GM19468 (cell line): ENCODE measurements around the gene PLPP2.

Source experiments
- ATAC-seq: cut with Tn5 transposase; IDR thresholded peaks from one replicate; pipeline ENCODE4 v1.9.1; 2021; ENCODE audit warnings: mild to moderate bottlenecking, moderate library complexity, moderate number of reproducible peaks; ENCODE audit not compliant: unreplicated experiment; ENCODE audit errors: extremely low read depth

PLPP2 gene

DNA sequence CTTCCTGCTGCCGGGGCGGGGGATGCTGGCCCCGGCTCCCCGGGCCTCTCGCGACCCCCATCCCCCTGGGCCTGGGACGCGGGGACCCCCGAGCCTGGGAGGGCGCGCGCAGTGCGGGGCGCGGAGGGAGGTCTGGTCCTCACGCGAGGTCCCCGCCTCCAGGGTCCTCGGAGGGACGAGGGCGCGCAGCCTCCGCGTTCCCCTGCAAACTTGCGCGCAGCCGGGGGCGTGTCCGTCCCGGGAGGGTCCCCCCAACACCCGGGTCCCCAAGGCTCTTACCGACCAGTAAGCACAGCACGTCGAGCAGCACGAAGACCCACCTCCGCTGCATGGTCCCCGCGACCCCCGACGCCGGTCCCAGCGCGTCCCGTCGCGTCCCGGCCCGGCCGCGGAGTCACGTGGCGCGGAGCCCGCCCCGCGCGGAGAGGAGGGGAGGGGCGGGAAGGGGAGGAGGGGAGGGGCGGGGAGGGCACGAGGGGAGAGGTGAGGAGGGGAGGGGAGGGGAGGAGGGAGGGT lies at the start of gene PLPP2:
TSS of gene PLPP2 (minus strand) at position 398 of the 516 bp plus-strand sequence. CDS start at position 331, 67 bp downstream.
- no peak for ATAC-seq

DNA sequence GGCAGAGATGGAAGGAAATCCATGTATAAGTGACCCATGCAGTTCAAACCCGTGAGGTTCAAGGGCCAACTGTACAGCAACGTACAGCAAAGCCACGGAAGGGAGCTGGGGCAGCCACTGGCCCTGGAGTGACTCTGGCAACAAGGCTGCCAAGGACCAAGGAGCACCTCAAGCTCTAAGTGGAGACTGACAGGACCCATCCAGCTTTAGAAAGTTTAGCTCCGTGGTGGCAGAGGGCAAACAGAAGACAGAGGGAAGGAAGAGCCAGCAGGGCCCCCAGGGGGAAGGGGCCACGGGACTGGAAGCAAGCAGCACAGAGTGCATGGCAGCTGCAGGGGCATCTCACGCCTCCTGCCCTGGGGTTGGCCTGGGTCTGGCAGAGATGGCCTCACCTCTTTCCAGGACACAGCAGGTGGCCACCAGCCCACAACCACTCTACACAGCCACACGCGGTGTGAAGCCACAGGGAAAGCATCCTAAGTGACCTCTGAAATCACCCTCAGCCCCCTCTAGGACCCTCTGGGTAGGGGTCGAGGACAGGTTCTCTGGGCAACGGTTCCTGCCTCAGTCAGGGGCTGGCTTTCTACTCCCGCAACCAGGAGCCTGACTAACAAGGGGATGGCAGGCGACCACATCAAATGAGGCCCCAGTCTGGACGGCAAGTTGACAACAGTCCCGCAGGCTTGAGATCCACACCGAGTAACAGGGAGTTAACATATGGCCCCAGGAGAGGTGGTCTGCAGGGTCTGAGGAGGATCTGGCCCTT lies 49.6 kb upstream of the PLPP2 start:
- ATAC-seq: no peak

- ATAC-seq: no peak
Measured at GRCh38 chr19:339262-339887, 48.2 kb upstream of the PLPP2 start.

GRCh38 chr19:338421-338820 lies 47.2 kb upstream of the PLPP2 start:
- no peak for ATAC-seq

DNA sequence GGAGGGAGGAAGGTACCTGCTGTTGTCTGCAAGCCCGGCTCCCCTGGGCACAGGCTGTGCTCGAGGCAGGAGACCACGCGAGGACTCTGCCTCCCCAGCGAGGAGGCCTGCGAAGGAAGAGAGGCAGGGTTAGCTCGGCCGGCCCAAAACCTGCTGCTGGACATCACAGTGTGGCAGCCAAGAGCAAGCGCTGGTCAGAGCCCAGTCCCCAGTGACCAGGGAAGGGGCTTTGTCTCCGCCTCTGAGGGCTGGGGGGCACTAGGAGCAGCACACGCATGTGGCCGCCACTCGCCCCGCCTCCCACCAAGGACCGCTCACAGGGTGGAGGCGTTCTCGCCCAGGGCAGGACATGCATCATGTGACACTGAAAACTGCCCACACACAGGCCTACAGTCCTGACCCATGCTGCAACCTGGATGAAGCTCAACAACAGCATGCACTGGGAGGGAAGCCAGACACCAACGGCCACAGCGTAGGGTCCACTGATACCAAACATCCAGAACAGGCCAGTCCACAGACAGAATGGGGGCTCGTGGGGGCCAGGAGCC lies 44.9 kb upstream of the PLPP2 start:
- no peak for ATAC-seq

DNA sequence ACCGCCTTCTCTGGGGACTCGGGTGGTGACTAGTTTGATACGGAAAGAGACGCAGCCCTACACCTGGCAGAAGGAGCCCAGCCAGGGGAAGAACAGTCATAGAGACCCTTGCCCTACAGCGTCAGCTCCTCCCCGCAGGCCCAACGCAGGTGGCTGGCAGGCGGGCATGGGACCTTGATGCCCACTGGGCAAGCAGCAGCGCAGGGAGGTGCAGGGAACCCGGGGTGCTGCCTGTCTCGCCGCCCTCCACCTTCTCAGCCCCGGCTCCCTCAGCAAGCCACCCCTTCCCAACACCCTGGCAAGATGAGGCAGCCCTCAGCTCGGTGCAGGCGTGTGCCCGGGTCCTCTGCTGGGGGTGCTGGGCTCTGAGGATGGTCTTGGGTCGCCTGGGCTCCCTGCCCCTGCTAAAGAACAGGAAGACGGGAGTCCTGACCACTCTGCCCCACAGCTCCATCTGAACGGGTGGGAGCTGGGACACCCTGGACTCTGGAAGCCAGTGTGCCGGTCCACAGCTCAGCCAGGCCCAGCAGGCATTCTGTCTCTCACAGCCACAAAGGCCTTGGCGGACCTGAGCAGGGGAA lies 44.4 kb upstream of the PLPP2 start:
- ATAC-seq: no peak

DNA sequence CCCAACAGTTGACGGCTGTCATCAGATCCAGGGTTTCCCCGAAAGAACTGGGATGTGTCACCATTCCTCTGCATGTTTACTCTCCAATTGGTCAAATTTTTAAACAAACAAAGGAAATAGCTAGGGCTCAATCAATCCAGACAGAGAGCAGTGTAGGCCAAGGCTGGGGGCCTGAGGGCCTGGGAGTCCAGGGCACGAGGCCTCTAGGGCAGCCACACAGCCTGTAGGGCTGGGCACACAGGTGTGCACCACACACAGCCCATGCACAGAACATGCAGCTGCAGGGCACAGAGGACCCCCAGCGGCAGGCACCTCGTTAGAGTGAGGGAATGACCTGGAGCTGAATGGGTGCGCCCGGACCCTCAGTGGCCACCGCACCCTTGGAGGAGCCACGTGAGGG lies 43.9 kb upstream of the PLPP2 start:
- no peak for ATAC-seq

GRCh38 chr19:334296-335071 lies 43.3 kb upstream of the PLPP2 start:
- no peak for ATAC-seq

DNA sequence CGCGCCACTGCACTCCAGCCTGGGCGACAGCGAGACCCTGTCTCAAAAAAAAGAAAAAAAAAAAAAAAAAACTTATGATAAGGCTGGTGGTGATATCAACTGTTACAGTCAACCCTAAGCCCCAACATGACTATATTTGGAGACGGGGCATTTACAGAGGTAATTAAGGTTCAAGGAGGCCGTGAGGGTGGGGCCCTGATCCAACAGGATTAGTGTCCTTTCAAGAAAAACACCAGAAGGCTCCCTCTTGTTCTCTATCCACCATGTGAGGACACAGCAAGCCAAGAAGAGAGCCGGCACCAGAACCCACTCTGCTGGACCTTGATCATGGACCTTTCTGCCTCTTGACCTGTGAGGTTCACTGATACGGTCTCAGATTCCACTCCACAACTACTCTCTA lies 39.3 kb upstream of the PLPP2 start:
- no peak for ATAC-seq

- no peak for ATAC-seq
Measured at GRCh38 chr19:329876-330275, 38.7 kb upstream of the PLPP2 start.

- no peak for ATAC-seq
Measured at GRCh38 chr19:328025-328505, 36.9 kb upstream of the PLPP2 start.

- ATAC-seq: no peak
Measured at GRCh38 chr19:327291-328024, 36.3 kb upstream of the PLPP2 start.

GRCh38 chr19:326871-327270 lies 35.7 kb upstream of the PLPP2 start:
- ATAC-seq: no peak

DNA sequence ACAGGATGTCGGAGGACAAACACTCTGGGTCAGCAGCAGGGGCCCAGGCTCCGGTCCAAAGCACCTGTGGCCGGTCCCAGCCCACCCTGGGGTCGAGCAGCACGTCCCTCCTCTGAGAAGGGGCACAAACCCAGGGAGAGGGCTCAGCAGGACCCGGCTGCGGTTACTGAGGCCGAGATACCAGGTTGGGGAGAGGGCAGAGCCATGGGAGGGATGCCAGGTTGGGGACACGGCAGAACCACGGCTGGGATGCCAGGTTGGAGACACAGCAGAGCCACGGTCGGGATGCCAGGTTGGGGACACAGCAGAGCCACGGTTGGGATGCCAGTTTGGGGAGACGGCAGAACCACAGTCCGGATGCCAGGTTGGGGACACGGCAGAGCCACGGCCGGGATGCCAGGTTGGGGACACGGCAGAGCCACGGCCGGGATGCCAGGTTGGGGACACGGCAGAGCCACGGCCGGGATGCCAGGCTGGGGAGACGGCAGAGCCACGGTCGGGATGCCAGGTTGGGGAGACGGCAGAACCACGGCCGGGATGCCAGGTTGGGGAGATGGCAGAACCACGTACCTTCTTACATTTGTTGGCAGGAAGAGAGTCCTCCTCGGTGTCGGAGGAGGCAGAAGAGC lies 34.8 kb upstream of the PLPP2 start:
- ATAC-seq: no peak

DNA sequence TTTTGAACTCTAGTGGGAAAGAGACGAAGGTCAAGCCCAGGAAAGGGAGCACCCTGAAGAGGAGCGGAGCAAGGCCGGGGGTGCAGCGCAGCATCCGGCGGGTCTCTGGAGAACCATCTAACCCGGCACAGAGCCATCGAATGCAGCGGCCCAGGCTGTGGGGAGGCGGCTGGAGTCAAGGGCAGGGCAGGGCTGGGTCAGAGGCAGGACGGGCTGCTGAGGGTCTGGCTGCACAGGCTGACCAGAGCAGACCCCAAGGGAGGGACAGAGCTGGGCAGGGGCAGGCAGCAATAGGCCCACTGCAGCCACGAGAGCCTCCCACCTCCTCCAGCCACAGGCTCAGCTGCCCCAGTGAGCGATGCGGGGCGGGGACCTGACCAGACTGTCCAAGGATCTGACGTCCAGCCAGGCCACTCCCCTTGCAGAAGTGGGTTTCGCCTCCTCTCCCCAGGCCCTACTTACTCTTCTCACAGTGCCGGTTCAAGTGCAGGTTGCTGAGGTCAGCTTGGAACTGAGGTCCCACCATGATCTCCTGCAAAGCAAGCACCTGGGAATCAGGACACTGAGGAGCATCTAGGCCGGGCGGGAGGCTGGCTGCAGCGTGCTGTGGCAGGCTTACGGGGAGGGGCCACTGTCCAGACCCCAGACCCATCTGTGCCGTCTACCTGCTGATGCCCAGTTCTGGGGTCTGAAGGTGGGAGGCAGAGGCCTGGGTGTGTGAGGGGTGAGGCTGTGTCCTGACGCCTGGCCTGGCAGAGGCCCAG lies 34.2 kb upstream of the PLPP2 start:
- no peak for ATAC-seq

DNA sequence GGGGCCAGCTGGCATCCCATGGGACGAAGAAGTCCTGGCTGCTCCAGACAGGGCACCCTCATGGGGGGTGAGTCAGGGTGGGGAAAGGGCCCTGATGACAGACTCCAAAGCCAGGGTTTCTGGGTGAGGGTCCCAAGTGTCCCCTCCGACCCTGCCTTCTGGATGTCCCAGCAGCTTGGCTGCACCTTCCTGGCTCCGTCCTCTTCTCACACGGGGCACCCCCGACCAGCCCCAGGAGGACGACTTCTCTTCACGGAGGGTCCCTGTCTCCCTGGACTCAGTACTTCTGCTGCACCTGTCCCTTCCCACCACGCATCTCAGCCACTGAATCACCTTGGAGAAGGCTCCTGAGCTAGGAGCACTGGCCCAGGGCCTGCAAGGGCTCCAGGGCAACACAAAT lies 33.5 kb upstream of the PLPP2 start:
- no peak for ATAC-seq

DNA sequence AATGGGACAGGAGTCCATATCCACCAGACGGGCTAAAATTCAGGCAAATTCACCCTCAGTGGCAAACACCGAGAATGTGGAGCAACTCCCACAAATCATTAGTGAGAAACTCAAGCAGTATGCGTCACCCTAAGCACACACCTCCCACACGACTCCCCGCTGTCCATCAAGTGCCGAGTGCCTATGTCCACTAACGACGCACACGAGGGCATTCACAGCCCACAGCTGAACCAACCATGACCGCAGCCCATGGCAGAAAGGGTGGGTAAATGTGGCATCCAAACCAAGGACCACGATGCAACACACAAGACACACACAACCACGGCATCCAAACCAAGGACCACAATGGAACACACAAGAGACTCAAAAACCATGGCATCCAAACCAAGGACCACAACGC lies 31.4 kb upstream of the PLPP2 start:
- no peak for ATAC-seq

DNA sequence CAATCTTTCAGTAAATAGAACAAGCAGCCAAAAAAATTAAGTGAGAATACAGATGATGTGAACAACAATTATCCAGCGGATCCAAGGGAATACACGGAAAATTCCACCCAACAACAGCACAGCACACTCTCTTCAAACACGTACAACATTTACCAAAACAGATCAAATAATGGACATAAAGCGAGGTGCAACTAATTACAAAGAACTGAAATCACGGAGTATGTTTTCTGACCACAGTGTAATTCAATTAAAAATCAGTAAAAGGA lies 27.2 kb upstream of the PLPP2 start:
- ATAC-seq: no peak
